ENCODE measurements around the gene MALT1.
A peak's percentile ranks its signal among the peaks of the same experiment; 100 is the strongest.
"Not testable (repeated sequence)": the region's sequence is repeated elsewhere in the genome, so short reads cannot be mapped to it uniquely, and the experiment has no call there.

Gene MALT1

DNA sequence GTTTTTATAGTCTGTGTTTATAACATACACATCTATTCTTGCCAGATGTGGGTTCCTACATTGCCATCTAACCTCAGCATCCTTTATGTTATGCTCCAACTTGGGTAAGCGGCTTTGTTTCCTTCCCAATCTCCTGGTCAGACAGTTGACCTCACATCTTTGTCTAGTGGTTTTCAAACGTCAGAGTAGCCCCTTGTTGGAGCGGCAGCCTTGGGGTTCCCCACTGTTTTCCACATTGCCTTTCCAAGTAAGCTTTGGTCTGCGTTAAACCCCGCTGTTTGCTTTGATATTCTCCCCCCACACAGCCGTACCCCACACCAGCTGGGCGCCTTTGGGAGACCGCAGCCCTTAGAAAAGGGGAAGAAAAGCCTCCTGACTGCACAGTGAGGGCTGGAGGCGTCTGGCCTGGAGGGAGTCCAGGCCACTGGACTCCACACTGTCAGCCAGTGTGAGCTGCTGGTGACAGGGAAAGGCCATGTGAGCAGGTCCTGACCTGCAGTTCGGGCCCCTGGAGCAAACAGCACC is 83.3 kb downstream of the MALT1 start:
- Mint-ChIP-seq H3K27me3 (ENCODE audit: low read depth) (peaks cover 3% of the 10 kb centered on the region), H3K36me3 (ENCODE audit: low read depth) (peaks cover 11% of the 10 kb centered on the region), H3K27ac (no peak overlapping the region), H3K4me1 (ENCODE audit: low read depth) (peaks cover 8% of the 10 kb centered on the region), H3K4me3 (no peak overlapping the region), H3K9me3 (no peaks in the 10 kb centered on the region)
- no peak for DNase-seq (ENCODE audit: low spot score)

DNA sequence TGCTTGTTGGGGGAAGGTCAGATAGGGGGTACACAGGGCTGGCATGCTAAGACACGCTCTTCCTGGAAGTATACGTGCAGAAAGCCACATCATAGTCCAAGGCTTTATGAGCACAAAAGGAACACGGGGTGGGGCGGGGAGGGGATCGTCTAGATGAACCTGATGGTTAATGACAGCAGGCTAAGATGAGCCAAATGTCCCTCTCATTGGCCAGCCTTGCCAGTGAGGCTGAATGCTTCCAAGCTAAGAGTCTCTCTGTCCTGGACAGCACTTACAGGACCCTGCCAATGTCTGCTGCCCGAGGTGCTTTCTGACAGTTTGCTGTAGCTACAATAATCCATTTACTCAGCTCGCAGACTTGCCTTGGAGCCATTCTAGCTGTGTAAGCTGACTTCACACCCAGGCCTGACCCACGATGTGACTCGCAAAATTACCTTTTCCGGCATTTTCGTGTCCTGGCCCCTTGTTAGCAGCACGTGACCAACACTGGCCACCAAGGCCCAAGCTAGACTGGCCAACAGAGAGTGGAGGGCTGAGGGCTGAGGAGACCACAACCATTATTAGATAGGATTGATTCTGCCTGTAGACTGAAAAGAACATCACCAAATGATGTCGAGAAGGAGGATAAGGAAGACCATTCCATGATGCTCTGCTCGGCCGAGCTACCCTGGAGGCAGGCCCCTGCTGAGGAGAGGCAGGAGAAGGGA is 84.2 kb downstream of the MALT1 start:
- Mint-ChIP-seq H3K9me3 (no peaks in the 10 kb centered on the region), H3K4me1 (ENCODE audit: low read depth) (peaks cover 8% of the 10 kb centered on the region), H3K27me3 (ENCODE audit: low read depth) (peaks cover 7% of the 10 kb centered on the region), H3K36me3 (ENCODE audit: low read depth) (peaks cover 3% of the 10 kb centered on the region), H3K27ac (no peak overlapping the region), H3K4me3 (no peak overlapping the region)
- DNase-seq (ENCODE audit: low spot score), result no peak

DNA sequence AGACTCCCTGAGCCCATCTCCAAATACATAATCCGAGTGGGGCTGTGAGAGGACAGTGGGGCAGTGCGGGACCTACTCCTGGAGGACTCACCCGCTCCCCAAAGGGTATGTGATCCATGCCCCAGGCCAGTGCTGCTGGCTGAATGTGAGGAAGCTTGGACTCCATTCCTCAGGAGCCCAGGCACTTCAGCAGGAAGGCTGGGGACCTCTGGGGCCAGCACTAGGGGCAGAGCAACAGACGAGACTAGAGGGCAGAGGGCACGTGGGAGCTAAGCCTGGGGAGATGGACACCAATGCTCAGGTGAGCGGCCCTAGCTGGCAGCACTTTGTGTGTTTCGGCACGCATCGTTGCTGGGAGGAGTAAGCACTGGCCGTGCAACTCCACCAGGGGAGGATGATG is 84.9 kb downstream of the MALT1 start:
- Mint-ChIP-seq H3K4me1 (ENCODE audit: low read depth) (peaks cover 12% of the 10 kb centered on the region), H3K4me3 (no peak overlapping the region), H3K36me3 (ENCODE audit: low read depth) (no peaks in the 10 kb centered on the region), H3K27me3 (ENCODE audit: low read depth) (peaks cover 7% of the 10 kb centered on the region), H3K9me3 (no peaks in the 10 kb centered on the region), H3K27ac (no peak overlapping the region)
- DNase-seq (ENCODE audit: low spot score), result no peak

DNA sequence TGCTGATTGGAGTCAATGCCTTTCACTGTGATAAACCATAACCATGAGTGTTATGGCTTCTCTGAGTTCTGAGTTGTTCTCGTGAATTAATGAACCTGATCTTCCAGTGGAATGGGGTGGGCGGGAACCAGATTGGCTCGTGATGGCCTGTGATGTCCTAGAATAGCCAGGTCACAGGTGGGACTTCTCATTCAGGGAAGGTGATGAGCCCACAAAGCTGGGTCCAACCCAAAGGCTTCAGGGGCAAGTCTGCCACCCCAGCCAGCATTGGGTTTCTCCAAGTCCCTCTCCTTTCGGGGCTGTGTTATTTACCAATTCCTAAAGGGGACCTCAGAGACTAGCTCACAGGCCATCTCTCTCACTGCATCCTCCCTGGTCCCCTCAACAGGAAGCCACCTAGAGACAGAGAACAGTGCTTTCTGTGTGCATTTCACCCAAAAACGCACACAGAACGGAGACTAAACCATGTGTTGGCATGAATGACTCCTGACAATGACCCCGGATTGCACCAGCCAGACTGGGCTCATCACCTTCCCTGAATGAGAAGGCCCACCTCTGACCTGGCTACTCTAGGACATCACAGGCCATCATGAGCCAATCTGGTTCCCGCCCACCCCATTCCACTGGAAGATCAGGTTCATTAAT is 85.5 kb downstream of the MALT1 start:
- Mint-ChIP-seq H3K27me3 (ENCODE audit: low read depth) (peaks cover 7% of the 10 kb centered on the region), H3K4me1 (ENCODE audit: low read depth) (peaks cover 17% of the 10 kb centered on the region), H3K36me3 (ENCODE audit: low read depth) (no peaks in the 10 kb centered on the region), H3K27ac (no peak overlapping the region), H3K4me3 (no peak overlapping the region), H3K9me3 (no peaks in the 10 kb centered on the region)
- DNase-seq (ENCODE audit: low spot score), result no peak

DNA sequence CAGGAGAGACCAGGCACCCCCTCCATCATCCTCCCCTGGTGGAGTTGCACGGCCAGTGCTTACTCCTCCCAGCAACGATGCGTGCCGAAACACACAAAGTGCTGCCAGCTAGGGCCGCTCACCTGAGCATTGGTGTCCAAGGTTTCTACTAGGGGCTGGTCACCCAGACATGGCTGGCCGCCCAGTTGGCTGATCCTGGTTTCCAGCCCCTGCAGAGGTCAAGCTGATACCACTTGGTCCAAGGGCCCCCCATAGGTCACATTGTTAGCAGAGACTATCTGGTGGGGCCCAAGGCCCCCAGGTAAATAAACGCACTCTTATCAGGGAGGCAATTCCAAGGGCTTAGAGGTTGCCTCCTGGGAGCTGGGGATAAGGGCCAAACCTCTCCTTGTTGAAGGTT is 86.1 kb downstream of the MALT1 start:
- H3K9me3 Mint-ChIP-seq, result not testable (repeated sequence)

DNA sequence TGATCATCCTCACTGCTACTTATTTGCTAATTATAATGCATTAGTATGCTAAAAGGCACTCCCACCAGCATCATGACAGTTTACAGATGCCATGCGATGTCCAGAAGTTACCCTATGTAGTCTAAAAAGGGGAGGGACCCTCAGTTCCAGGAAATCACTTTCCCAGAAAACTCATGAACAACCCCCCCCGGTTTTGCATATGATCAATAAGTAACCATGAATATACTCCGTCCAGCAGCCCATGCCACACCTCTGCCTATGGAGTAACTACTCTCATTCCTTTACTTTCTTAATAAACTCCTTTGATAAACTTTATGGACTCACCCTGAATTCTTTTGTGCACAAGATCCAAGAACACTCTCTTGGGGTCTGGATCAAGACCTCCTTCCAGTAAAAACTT is 86.8 kb downstream of the MALT1 start:
- no peaks in the 10 kb centered on the region for H3K36me3 Mint-ChIP-seq (ENCODE audit: low read depth)
- H3K4me3 Mint-ChIP-seq, result no peak overlapping the region
- no peaks in the 10 kb centered on the region for H3K9me3 Mint-ChIP-seq
- no peak for DNase-seq (ENCODE audit: low spot score)
- H3K4me1 Mint-ChIP-seq (ENCODE audit: low read depth), result peaks cover 18% of the 10 kb centered on the region
- peaks cover 11% of the 10 kb centered on the region for H3K27me3 Mint-ChIP-seq (ENCODE audit: low read depth)
- no peak overlapping the region for H3K27ac Mint-ChIP-seq

More for the DNA sequence above, 86.1 kb downstream of the MALT1 start:
- DNase-seq (ENCODE audit: low spot score); H3K4me3 Mint-ChIP-seq; H3K27ac Mint-ChIP-seq; H3K27me3 Mint-ChIP-seq (ENCODE audit: low read depth); H3K36me3 Mint-ChIP-seq (ENCODE audit: low read depth): not testable (repeated sequence)
- H3K4me1 Mint-ChIP-seq (ENCODE audit: low read depth), result peaks cover 17% of the 10 kb centered on the region

DNA sequence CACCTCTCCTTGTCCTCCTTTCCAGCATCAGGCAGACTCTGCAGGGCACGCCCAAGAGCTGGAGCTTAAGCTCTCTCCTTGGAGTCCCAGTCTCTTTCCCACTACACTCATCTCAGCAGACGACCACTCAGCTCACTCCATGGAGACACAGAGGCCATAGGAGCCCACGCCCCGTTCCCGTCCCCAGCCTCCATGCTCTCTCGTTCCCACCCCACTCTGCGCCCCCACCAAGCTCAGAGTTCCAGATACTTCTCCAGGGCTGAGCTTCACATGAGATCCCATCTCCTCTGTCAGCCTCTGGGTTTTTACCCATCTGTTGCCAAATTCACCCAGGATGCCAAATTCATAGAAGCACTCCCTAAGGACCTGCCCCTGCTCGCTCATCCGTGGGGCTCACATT is 87.3 kb downstream of the MALT1 start:
- Mint-ChIP-seq H3K36me3 (ENCODE audit: low read depth) (no peaks in the 10 kb centered on the region), H3K4me3 (no peak overlapping the region), H3K4me1 (ENCODE audit: low read depth) (peaks cover 18% of the 10 kb centered on the region), H3K9me3 (no peaks in the 10 kb centered on the region), H3K27ac (no peak overlapping the region), H3K27me3 (ENCODE audit: low read depth) (peaks cover 16% of the 10 kb centered on the region)
- DNase-seq (ENCODE audit: low spot score), result no peak

DNA sequence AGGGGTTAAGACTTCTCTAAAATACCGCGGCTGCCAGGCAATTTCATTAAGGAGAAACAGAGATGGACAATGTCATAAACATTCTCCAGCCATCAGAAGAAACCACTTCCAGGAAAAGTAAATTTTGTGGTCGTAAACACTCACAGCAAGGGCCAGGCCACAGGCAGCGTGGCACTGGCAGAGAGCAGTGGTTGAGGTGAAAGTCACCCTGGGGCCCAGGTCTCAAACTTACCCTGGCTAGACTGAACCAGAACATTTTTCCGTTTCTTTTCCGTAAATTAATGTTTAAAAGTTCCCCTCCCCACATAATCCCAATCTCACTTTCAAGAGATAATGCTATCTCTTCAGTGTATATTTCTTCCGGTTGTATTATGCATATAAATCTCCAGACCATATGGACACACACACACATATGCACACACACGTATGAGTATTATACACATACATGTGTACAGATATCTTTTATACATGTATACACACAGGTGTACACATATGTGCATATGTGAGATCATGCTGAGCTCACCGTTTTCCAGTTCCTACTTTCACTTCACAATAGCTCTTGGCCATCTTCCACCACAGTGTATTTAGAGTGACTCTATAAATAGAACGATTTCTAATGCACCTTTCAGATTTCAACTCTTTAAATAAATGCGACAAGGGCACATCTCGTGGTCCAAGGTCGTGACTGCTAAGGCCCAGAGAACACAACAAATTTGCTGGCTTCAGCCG is 90.1 kb downstream of the MALT1 start:
- no peak overlapping the region for H3K27ac Mint-ChIP-seq
- no peak overlapping the region for H3K4me3 Mint-ChIP-seq
- H3K4me1 Mint-ChIP-seq (ENCODE audit: low read depth), result peaks cover 13% of the 10 kb centered on the region
- peaks cover 33% of the 10 kb centered on the region for H3K27me3 Mint-ChIP-seq (ENCODE audit: low read depth)
- no peaks in the 10 kb centered on the region for H3K9me3 Mint-ChIP-seq
- no peak for DNase-seq (ENCODE audit: low spot score)
- no peaks in the 10 kb centered on the region for H3K36me3 Mint-ChIP-seq (ENCODE audit: low read depth)

DNA sequence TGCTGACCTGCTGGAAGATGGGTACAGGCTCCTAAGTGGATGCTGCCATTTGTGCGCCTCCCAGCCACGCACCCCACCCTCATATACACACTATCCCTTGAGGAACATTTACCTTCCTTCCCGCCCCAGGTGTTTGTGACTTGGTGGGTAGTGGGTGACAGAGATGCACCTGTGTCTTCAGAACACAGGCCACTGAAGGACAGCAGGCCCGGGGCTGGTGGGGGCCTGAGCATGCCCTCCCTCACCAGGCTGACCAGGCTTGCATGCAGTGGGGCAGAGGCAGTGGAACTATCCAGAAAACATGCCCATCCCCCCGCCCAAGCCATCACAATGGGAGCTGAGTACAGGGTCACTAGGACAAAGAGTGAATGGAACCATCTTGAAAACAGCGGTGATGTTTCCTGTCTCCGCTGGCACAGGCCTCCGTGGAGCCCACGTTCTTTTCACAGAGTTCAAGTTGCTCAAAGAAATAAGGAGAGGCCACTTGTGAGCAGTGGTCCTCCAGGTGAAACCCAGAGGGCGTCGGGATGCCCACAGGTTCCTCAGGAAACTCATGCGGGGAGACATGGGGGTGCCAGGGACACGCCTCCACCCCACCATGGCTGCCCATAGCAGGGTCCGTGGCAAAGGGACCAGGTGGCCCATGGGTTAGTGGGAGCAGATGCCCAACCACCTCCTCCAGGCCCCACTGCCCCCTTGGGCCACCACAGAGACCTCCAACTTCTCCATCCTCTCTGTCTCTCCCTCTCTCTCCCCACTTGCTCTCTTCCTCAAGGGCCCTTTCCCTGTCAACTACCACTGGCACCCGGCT is 90.9 kb downstream of the MALT1 start:
- peaks cover 39% of the 10 kb centered on the region for H3K27me3 Mint-ChIP-seq (ENCODE audit: low read depth)
- H3K27ac Mint-ChIP-seq, result no peak overlapping the region
- DNase-seq (ENCODE audit: low spot score), result no peak

DNA sequence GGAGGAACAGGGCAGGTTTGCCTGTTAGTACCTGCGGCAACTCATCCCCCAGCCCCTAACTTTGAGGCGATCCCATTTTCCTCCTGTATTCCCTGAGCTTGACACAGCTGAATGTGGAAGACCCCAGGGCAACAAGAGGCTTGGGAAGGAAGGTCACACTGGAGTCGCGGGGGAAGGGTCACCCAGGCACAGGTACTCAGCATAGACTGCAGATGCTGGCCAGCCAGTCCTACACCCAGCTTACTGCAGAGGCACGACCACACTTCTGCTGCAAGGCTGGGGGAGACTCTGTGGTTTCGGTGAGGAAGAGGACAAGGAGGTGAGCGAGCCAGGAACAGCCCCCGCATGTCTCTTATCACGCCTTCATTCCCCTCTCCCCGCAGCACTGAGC is 91.5 kb downstream of the MALT1 start:
- no peak for DNase-seq (ENCODE audit: low spot score)
- Mint-ChIP-seq H3K4me3 (no peak overlapping the region), H3K27ac (no peak overlapping the region), H3K36me3 (ENCODE audit: low read depth) (no peaks in the 10 kb centered on the region), H3K27me3 (ENCODE audit: low read depth) (peaks cover 40% of the 10 kb centered on the region), H3K4me1 (ENCODE audit: low read depth) (peaks cover 14% of the 10 kb centered on the region), H3K9me3 (no peaks in the 10 kb centered on the region)

More for the DNA sequence above, 90.9 kb downstream of the MALT1 start:
- H3K9me3 Mint-ChIP-seq, result no peaks in the 10 kb centered on the region
- no peaks in the 10 kb centered on the region for H3K36me3 Mint-ChIP-seq (ENCODE audit: low read depth)
- H3K4me1 Mint-ChIP-seq (ENCODE audit: low read depth), result peaks cover 13% of the 10 kb centered on the region
- no peak overlapping the region for H3K4me3 Mint-ChIP-seq

DNA sequence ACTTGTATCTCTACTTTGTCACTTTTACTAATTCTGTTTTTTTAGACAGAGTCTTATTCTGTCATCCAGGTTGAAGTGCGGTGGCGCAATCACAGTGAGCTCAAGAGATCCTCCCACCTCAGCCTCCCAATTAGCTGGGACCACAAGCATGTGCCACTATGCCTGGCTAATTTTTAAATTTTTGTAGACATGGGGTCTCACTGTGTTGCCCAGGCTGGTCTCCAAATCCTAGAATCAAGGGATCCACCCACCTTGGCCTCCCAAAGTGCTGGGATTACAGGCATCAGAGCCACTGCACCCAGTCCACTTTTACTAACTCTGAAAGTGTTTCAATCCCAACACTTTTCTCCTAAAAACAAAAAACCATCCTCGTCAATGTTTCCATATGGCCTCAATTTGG is 94.9 kb downstream of the MALT1 start:
- Mint-ChIP-seq H3K4me3 (no peak overlapping the region), H3K36me3 (ENCODE audit: low read depth) (no peaks in the 10 kb centered on the region), H3K27ac (no peak overlapping the region), H3K4me1 (ENCODE audit: low read depth) (peaks cover 21% of the 10 kb centered on the region), H3K9me3 (no peaks in the 10 kb centered on the region), H3K27me3 (ENCODE audit: low read depth) (peaks cover 56% of the 10 kb centered on the region)
- DNase-seq (ENCODE audit: low spot score), result no peak

DNA sequence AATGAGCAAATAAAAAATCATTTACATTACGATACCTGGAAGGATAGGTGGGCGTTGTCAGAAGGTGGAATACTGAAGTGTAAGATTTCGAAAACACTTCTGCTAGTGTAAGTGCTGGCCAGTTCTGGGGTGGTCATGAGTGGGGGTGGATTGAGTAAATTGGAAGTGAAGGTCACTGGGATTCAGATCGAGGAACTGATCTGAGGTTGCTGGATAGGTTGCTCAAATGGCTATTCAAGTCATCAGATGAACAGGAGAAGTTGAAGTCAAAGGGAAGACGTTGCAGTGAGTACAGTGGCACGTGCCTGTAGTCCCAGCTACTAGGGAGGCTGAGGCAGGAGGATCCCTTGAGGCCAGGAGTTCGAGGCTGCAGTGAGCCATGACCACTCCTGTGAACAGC is 95.7 kb downstream of the MALT1 start:
- DNase-seq (ENCODE audit: low spot score), result no peak
- H3K9me3 Mint-ChIP-seq, result no peaks in the 10 kb centered on the region
- no peak overlapping the region for H3K4me3 Mint-ChIP-seq
- no peak overlapping the region for H3K27ac Mint-ChIP-seq
- H3K27me3 Mint-ChIP-seq (ENCODE audit: low read depth), result peaks cover 56% of the 10 kb centered on the region
- no peaks in the 10 kb centered on the region for H3K36me3 Mint-ChIP-seq (ENCODE audit: low read depth)
- H3K4me1 Mint-ChIP-seq (ENCODE audit: low read depth), result peaks cover 16% of the 10 kb centered on the region

DNA sequence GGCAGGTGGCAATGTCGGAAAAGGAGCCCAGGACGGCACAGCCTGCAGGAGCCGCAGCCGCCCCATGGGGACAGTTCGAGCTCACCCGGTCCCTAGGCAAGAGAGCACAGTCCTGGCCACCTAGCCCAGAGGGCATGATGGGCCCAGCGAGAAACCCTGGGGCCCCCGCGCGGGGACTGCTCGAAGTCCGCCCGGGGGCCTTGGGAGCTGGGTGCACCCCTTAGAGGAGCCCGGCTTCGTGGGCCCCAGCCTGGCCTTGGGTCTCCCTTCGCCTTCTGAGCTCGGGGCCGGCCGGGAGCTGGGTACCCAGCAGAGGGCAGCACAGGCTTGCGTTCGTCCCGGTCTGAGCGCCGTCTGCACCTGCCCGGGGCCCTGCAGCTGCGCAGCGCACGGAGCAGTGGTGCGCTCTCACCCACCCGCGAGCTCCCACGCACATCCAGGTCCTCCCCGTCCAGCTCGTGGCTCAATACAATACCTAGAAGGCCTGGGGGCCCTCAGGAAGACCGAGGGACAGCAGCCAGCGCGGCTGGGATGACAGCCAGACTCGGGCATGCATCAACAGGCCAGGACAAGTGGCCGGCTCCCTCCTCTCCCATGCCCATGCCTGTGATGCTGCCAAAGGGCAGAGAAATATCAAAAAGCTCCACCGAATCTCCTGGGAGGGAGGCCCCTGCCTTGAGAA is 97.2 kb downstream of the MALT1 start:
- peak; percentile 56 for DNase-seq (ENCODE audit: low spot score)

More for the DNA sequence above, 97.2 kb downstream of the MALT1 start:
- Mint-ChIP-seq H3K36me3 (ENCODE audit: low read depth) (no peaks in the 10 kb centered on the region), H3K9me3 (no peaks in the 10 kb centered on the region), H3K27ac (no peak overlapping the region), H3K4me3 (peak overlapping the region; percentile 22), H3K4me1 (ENCODE audit: low read depth) (peaks cover 15% of the 10 kb centered on the region), H3K27me3 (ENCODE audit: low read depth) (peaks cover 48% of the 10 kb centered on the region)

Data from T-helper 2 cell treated with Interferon-gamma antibody and Interleukin-4, amounts not matched to agents 5 μg/mL and 100 μg/mL, for 36 hours (primary cell).